GM21576 (cell line): ENCODE data around the gene SORL1.
A peak's percentile ranks its signal among the peaks of the same experiment; 100 is the strongest.
"Not testable (repeated sequence)": the region's sequence is repeated elsewhere in the genome, so short reads cannot be mapped to it uniquely, and the experiment has no call there.

Source experiments
- ATAC-seq: cut with Tn5 transposase; IDR thresholded peaks from one replicate; pipeline ENCODE4 v1.9.1; 2021; ENCODE audit warnings: mild to moderate bottlenecking, moderate library complexity; ENCODE audit not compliant: unreplicated experiment

Gene SORL1

GRCh38 chr11:121451986-121452608 is at the start of gene SORL1:
Gene SORL1, plus strand, starts transcription at chr11:121452314. Its CDS starts 18 bp downstream, at chr11:121452332.
- peak; percentile 51 for ATAC-seq

- no peak for ATAC-seq
Measured at GRCh38 chr11:121405646-121406045, 46.5 kb upstream of the SORL1 start.

GRCh38 chr11:121406291-121406690 is 45.8 kb upstream of the SORL1 start:
- ATAC-seq, result no peak

- no peak for ATAC-seq
Measured at GRCh38 chr11:121408830-121409229, 43.3 kb upstream of the SORL1 start.

GRCh38 chr11:121410041-121410440 is 42.1 kb upstream of the SORL1 start:
- not testable (repeated sequence) for ATAC-seq

GRCh38 chr11:121411330-121411729 is 40.8 kb upstream of the SORL1 start:
- not testable (repeated sequence) for ATAC-seq

- no peak for ATAC-seq
Measured at GRCh38 chr11:121412000-121412587, 40.0 kb upstream of the SORL1 start.

GRCh38 chr11:121412711-121413415 is 39.3 kb upstream of the SORL1 start:
- no peak for ATAC-seq

GRCh38 chr11:121414141-121414913 is 37.8 kb upstream of the SORL1 start:
- ATAC-seq, result no peak

- ATAC-seq, result no peak
Measured at GRCh38 chr11:121415856-121416255, 36.3 kb upstream of the SORL1 start.

GRCh38 chr11:121417055-121417551 is 35.0 kb upstream of the SORL1 start:
- ATAC-seq, result peak; percentile 56

- no peak for ATAC-seq
Measured at GRCh38 chr11:121417607-121418006, 34.5 kb upstream of the SORL1 start.

GRCh38 chr11:121418625-121419114 is 33.4 kb upstream of the SORL1 start:
- ATAC-seq, result no peak

GRCh38 chr11:121419836-121420235 is 32.3 kb upstream of the SORL1 start:
- no peak for ATAC-seq

- no peak for ATAC-seq
Measured at GRCh38 chr11:121420398-121420797, 31.7 kb upstream of the SORL1 start.

- ATAC-seq, result no peak
Measured at GRCh38 chr11:121421149-121421901, 30.8 kb upstream of the SORL1 start.

- ATAC-seq, result peak; percentile 50
Measured at GRCh38 chr11:121422675-121423074, 29.4 kb upstream of the SORL1 start.

- ATAC-seq, result no peak
Measured at GRCh38 chr11:121425828-121426227, 26.3 kb upstream of the SORL1 start.

- no peak for ATAC-seq
Measured at GRCh38 chr11:121426476-121427399, 25.4 kb upstream of the SORL1 start.
